A549 treated with ZK216348 at 1 μM for 4 hours (cell line): ENCODE data around the gene HTN1. TPM values are rescaled to one million over a fixed set of nuclear protein-coding genes. Genes with fewer than 3 reads are reported as not detected.

Experiments used
- total RNA-seq: library from RNA; stranded (reverse); fragments of 200-300 nt; extraction: Qiagen RNA extraction; gene quantifications from 5 replicates; pipeline ENCODE4 v1.2.3, GENCODE V29; 2022; ENCODE audit warnings: low read depth

Gene HTN1
- not detected in 5 replicates for total RNA-seq

GRCh38 chr4:70050138-70050537 is at the start of gene HTN1:
TSS of gene HTN1 (plus strand) at chr4:70050438. CDS start at chr4:70053077, 2,639 bp downstream.

GRCh38 chr4:70028159-70028558 is 22.1 kb upstream of the HTN1 start, which contains the start of gene HTN3:
TSS of gene HTN3 (plus strand) at chr4:70028459. CDS start at chr4:70030741, 2,282 bp downstream.

Other genes starting within 250 kb of the HTN1 start
- gene SULT1E1, start 190.3 kb upstream of the HTN1 start, total RNA-seq = not detected in 5 replicates
- gene CSN1S1, start 119.4 kb upstream of the HTN1 start, total RNA-seq = not detected in 5 replicates
- gene CSN2, start 84.7 kb upstream of the HTN1 start, total RNA-seq = not detected in 5 replicates
- not detected in 5 replicates for gene STATH, start 54.5 kb upstream of the HTN1 start, total RNA-seq
- not detected in 5 replicates for gene HTN3, start 22.0 kb upstream of the HTN1 start, total RNA-seq
- not detected in 5 replicates for gene PRR27, start 103.8 kb downstream of the HTN1 start, total RNA-seq
- not detected in 5 replicates for gene ODAM, start 145.3 kb downstream of the HTN1 start, total RNA-seq
- not detected in 5 replicates for gene FDCSP, start 175.7 kb downstream of the HTN1 start, total RNA-seq
- gene CSN3, start 192.2 kb downstream of the HTN1 start, total RNA-seq = not detected in 5 replicates